Myocyte (in vitro differentiated cells): ENCODE measurements around the gene NAA15. TPM values are rescaled to one million over a fixed set of nuclear protein-coding genes. Genes with fewer than 3 reads are reported as not detected.
"Not testable (repeated sequence)": the region's sequence is repeated elsewhere in the genome, so short reads cannot be mapped to it uniquely, and the experiment has no call there.

ENCODE experiments used
- DNase-seq: peaks from one replicate; pipeline ENCODE4 v3.0.0-alpha.2; 2012; ENCODE audit warnings: low read depth
- polyA plus RNA-seq: library from polyadenylated mRNA; unstranded; fragments of >200 nt; gene quantifications from one replicate; pipeline ENCODE4 v1.2.1, GENCODE V29; 2012; ENCODE audit warnings: missing spikeins
- total RNA-seq: library from RNA; depleted of rRNA; stranded (reverse); fragments of >200 nt; gene quantifications from 2 replicates; pipeline ENCODE4 v1.2.3, GENCODE V29; 2014

The NAA15 gene
- 37.8 and 43.1 TPM in 2 replicates for total RNA-seq
- 9.8 TPM for polyA plus RNA-seq

DNA sequence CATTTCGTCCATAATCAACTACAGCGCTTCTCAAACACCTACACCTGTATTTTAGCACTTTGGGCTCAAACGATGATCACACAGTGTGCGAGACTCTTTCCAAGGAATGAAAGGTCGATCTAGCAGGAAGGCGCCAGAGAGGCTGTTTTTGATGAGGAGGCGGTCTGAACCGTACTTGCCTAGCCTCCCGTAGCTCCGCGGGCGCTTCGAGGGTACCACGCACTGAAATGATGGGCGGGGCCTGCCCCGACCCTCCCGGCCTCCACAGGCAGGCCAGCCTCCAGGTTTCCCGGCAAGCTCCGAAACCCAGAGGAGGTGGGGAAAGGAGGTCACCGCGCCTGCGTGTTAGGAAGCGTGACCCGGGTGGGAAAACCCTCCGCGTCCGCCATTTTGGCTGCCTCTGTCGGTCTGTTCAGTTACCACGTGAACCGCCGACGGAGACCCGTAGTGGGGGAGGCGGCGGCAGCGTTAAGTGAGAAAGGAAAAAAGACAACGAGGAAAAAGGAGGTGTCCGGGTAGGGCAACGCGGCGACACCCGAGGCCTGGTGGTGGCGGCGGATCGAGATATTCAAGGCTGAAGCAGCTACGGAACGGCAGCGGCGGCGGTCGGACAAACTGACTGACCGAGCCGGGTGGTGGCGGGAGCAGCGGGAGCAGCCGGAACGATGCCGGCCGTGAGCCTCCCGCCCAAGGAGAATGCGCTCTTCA is at the start of gene NAA15:
TSS of gene NAA15 (plus strand) at position 393 of the 708 bp plus-strand sequence. CDS start at position 666, 273 bp downstream.
- peak; percentile 99 for DNase-seq

DNA sequence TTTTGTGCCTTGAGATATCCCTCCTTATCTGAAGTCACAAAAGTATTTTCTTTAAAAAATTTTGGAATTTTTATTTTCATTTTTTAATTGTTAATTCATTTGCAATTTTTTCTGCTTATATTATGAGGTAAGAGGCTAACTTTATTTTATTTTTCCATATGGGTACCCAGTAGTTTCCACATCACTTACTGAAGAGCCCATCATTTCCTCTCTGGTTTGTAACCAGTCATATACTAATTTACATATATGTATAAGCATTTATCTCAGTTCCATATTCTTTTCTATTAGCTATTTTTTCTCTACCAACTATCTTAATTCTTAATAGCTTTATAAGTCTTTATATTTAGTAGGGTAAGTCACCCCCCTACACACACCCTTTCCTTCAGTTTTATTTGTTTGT is 48.3 kb upstream of the NAA15 start:
- DNase-seq, result no peak

DNA sequence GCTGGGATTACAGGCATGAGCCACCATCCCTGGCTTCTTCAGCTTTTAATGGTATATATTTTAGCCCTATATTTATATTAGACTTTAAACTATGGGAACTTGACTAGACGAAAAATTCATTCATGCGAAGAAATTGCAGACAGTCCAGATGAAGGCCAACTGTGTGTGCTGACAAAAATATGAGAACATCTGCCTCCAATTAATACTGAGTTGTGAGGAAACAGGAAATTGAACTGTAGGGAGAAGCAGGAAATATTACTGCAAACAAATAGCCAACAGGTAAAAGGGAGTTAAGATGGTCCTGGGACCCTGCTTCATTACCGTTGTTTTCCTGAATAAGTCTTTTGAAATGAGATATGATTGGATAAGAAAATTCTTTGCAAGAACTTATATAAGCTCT is 47.6 kb upstream of the NAA15 start:
- no peak for DNase-seq

DNA sequence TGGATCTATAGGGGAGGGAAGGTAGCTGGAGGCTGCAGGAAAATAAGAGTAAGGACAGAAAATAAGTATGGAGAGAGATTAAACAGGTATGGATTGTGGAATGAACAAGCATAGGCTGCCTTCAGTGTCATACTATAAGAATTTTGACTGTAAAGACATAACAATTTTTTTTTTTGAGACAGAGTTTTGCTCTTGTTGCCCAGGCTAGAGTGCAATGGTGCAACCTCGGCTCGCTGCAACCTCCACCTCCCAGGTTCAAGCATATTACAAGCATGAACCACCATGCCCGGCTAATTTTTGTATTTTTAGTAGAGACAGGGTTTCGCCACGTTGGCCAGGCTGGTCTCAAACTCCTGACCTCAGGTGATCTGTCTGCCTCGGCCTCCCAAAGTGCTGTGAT is 45.7 kb upstream of the NAA15 start:
- not testable (repeated sequence) for DNase-seq

DNA sequence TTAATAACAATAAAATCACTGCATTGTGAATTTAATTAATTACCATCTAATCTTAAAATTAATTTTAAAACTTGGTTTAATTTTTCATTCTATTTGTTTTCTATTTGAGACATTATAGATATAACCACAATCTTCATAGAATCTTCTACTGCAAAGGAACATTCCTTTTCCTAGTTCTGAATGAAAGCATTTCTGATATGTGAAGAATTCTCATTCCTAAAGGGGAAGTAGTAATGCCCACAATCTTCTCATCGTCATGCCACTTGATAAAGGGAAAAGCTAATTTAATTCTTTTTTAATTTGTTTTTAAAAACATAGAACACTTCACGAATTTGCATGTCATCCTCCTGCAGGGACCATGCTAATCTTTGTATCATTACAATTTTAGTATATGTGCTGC is 45.0 kb upstream of the NAA15 start:
- DNase-seq, result no peak

DNA sequence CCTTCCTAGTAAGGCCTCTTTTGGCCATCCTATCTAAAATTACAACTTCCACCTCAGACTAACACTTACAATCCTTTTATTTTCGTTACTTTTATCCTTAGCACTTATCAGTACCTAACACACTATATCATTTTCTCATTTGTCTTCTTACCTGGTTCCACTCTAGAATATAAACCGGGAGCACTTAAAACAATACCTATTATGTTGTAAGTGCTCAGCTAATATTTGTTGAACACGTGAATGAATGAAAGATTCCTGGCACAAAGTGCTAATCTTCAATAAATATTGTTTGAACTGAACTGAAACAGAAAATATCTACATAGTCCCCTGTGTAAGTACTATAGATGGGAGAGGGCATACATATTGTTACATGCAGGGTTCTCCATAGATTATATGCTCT is 35.7 kb upstream of the NAA15 start:
- DNase-seq, result no peak

DNA sequence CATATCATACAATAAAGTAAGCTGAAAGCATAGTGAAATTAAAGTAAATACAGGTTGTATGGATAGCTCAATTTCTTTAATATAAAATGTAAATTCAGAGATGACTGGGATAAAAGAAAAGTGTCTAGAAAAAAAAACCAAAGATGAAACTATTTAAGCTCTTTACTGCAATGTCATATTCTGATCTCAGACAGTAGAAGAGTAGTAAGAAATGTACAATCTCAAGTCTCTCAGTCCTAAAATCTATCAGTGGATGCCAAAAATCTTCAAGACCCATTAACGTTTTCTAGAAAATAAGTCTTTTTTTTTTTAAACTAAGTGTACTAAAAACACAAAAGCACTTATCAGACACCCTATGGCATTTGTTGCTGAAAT is 35.1 kb upstream of the NAA15 start:
- no peak for DNase-seq

DNA sequence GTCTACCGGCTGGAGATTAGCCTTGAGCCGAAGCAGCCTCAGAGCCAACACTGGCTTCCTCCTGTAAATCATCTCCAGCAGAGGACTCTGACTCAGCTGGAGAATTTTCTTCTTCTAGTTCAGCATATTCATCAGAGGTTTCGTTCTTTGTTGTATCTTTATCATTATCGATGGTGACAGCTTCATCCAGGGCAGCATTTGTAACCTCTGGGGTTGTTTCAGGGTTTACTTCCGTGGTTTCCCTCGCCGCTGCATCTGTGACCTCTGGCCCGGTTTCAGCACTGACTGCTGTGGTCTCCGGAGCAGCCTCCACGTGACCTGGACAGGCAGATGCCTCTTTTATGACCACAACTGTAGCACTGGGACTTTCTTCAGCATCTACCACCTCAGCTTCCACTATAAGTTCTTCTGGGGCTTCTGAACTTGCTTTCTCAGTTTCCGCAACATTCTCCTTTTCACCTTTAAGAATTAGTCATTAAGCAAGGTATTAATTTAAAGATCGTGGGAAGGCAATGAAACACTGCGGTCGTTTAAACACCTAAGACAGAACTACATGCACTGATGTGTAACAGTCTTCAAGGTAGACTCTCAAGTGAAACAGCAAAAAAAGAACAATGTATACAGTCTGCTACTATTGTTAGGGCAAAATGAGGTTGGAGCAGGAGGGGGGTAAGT is 34.6 kb upstream of the NAA15 start:
- DNase-seq, result peak; percentile 82

DNA sequence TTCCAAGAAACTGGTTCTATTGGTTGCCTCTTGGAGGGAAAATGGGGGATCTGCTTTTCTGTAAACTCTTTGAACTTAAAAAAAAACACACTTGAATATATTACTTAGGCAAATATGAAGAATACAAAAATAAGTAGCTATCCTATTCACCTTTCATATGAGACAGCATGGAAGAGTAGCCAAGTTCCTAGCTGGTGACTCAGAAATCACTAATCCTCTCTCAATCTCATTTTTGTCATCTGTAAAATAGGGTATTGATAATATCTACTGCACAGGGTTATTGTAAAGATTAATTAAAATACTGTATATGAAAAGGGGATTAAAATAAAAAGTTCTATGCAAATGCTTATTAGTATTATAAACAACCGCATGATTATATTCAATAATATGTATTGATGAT is 34.0 kb upstream of the NAA15 start:
- DNase-seq, result no peak

DNA sequence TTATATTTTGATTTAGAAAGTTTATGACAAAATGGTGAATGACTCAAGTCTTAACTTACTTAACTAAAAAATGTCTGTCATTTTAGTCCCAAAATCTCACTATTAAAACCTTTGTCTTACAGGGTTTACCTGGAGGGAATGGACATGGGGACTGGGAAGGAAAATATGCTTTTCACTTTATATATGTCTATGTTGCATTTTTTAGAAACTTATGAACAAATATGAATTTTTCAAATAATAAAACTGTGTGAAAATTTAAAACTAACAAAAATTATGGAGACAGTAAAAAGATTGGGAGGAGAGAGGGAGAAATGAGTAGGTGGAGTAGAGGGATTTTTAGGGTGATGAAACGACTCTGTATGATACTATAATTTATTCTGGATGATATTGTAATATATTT is 27.5 kb upstream of the NAA15 start:
- no peak for DNase-seq

DNA sequence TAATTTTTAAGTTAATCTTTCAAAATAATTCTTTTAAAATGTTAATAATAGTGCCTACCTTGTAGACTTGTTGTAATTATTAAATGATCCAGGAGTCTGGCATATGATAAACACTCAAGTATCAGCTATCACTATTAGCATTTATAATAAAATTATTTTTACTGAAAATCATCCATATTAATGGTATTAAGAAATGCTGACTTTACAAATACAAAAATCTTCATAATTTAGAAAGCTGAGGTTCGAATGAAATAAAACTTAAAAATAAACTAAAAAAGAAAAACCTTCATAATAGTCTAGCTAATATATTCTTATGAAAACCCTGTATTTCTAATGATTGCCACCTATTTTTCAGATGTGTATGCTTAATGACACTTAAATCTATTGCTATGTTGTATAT is 26.5 kb upstream of the NAA15 start:
- no peak for DNase-seq

DNA sequence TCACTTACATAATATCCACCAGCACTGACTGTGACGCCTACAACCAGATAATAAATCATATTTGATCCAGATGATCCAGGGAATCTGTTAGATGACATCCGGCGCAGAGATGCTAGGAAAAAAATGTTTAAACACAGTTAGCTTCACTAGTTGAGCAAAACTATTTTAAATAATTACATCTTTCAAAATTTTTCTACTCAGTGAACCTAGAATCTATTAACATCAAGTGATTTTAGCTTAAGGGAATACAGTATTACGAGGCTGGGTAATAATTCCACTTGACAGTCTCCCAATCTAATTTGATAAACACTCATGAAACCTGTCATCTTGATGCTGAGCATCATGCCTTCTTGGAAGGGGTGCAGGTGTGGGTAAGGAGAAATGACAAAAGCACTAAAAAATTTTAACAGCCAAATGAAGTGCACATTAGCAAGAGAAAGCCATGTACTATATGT is 26.0 kb upstream of the NAA15 start:
- DNase-seq, result no peak

DNA sequence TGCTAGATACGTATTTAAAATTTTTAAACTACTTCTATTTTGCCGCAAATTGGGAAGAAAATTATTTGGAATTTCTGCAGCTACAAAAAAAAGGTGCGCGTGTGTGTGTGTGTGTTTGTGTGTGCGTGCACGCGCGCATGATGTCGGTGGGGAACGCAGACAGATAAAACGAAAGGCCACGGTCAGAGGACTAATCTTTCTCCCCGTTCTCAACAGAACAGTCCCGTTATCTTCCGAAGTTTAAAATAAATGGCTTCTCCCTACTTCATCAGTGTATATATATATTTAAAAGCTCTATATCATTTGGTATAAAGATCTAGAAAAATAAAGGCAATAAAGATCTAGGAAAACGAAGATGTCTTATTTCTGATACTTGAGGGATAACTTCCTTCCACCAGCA is 22.8 kb upstream of the NAA15 start:
- DNase-seq, result no peak

DNA sequence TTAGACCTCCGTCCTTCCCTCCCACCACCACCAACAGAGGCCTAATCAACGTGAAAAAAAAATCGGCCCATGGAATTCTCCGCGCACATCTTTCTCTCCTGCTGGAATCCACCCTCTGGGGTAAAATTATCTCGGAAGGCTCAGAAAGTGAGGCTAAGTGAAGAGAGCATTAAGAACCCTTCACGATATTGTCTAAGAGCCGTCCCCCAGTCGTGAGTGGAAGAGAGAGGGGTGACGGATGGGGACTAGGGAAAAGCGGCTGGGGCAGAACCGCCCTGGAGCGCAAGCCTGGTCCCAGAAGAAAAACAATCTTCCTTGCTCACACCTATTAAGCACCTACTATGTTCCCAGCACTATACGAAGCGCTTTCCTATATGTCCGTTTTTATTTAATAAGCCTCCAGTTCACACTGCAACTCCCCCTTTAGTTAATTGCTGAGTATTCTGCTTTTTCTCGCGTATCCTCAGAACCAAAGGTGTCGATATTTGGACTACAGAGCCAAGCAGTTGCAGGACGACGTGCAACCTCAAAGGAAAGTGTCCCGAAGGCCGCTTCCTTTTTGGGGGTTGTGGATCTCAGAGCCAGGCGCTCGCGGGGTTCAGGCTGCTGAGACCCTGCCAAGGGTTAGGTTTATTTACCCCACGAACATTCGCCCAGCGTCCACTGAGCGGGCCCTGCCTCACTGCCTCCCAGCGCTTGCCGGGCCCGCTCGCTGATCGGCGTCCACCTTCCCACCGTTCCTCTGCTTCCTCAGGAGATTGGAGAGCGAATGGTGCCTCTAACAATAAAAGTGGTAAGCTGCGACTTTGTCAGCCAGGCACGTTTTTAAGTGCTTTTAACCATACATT is 22.2 kb upstream of the NAA15 start:
- no peak for DNase-seq

DNA sequence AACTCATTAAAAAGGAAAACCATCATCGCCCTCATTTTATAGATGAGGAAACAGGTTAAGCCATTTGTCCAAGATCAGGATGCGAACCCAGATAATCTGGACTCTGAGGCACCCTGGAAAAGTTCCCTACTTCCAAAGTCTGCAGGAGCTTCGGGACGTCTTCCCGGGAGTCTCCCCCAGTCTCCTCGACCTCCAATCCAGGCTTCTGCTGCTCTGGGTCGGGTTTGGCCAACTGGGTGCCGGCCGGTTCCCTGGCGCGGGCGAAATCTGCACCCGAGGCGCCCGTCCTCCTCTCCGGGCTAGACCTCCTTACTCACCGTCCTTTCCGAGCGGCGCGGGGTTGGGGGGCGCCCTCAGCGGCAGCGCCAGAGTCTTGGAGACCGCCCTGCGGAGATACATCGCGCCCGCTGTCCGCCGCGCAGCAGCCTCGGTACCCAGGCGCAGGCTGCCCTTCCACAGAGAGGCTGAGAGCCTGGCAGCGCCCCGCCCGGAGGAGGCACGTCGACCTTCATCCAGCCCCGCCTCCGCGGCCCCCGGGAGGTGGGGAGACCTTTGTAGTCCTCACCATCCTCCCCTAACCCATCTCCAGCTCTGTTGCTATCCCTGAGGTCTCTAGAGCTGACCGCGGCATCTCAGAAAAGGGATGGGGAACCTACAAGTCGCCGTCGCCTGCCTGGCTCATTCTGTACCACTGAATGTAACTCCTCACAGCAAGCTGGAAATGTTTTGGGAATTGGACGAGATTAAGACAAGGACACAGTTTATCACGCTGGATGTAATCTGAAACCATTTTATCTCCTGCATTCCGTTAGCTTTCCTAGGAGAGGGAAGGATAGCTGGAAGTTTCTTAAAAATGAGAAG is 21.3 kb upstream of the NAA15 start, which contains the start of gene MGARP:
TSS of gene MGARP (minus strand) at position 466 of the 861 bp plus-strand sequence. CDS start at position 399, 67 bp downstream.
- DNase-seq, result peak; percentile 32

DNA sequence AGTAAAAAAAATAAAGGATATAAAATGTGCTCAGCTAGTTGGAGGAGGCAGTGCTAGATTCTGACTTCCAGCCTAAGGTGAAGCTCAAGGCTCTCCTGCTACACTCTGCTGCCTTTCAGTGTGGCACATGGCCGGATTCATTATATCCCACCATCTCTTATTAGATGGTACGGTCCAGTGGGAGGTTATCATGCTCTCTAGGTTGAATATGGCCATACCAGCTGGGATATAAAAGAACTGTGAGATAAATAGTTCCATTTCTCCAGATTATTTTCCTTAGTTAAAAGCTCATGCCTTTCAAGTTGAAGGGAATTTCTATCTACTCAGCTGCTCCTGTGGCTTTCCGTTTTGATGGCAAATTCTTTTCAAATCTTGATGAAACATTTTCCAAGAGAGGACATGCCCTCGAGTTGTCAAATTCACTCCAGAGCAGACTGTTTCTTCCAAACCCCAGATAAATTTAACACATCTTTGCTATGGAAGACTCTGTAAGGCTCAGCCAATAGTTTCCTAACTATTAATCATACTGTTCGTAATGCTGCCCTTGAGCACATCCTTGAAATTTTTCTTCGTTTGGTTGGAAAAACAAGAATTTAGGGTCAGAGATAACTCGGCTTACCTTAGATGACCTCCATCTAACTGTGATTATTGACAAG is 19.1 kb upstream of the NAA15 start:
- no peak for DNase-seq

DNA sequence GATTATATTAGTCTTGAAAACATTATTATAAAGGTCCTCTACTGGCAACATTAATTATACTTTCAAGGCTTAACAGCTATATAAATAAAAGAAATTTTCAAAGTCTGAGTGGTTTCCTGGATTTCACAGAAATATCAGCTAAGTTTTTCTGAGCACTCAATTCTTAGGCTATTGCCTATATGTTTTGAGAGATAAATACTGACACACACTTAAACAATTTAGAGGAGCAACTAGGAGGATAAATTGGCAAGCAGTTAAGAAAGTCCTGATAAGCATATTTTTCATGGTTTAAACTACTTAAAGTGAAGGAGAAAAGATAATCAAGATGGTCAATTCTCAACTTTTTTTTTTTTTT is 18.6 kb upstream of the NAA15 start:
- DNase-seq, result no peak

DNA sequence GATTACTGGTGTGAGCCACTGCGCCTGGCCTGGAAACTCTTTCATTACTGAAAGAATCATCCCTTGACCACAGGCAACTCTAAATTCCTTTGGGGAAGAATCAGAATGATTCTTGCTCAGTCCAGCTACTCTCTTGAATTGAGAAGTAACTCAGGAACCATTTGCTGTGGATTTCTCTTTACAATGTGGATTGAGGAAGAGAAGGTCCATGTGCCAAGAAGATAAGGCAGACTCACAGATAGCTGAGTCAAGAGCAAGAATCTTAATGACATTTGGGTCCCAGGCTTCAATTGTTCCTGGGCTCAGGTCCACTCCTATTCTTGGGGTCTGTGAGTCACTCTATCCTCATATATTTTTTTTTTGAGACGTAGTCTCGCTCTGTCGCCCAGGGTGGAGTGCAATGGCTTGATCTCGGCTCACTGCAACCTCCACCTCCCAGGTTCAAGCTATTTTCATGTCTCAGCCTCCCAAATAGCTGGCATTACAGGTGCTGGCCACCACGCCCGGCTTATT is 15.1 kb upstream of the NAA15 start:
- DNase-seq, result no peak

DNA sequence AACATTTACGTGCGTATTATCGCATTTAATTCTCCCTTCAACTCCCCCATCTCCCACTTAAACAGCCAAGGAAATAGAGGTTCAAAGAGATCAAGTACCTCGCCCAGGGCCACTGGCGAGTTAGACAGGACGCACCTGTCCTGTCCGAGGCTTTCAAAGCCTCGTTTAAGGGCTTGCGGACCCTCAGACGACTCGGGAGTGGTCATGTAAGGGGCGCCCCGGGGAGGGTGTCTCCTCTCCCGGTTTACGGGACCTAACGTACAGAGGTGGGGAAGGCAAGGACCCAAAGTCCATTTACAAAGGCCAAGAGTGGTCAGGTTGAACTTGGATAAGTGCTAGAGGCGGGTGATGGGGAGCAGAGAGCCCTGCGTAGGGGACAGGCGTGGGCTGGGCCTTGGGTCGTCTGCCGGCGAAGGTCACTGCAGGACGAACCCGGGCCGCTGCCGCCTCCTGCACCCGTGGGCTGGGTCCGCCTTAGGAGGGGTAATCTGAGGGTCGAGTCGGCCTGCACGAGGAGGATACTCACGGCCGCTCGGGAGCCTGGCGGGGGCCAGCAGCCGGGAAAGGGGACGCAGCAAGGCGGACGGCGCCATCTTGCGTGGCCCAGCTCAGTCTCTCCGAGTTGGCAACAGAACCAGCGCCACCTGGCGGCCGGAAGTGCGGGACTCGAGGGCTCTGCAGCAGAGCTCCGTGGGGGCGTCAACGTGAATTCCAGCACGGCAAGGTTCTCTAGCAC is 5.9 kb upstream of the NAA15 start:
- peak; percentile 95 for DNase-seq

DNA sequence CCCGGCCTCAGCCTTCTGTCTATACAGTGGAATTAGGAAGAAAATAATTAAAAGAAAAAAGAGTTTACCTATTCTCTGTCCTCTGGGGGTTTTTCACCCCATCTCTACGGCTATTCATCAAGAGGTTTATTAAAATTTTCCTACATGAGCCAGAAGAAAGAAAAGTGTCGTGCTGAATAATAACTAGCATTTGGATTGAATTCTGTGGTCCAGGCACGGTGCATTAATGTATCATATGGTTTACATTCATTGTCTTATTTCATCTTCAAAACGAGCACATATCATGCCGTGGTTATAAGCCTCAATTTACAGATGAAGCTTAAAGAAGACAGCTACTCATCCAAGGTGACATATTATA is 5.4 kb upstream of the NAA15 start:
- DNase-seq, result no peak
